Choroid plexus epithelial cell (primary cell): ENCODE results near the gene UCKL1.
A peak's percentile ranks its signal among the peaks of the same experiment; 100 is the strongest.

Experiments used
- DNase-seq: peaks from one replicate; pipeline ENCODE4 v3.0.0-alpha.2; 2010; ENCODE audit warnings: low read depth
- H3K4me3 ChIP-seq: 2 replicates; pipeline ENCODE4 v1.5.1; 2011; ENCODE audit warnings: low read depth, mild to moderate bottlenecking, control low read depth, low read length, moderate library complexity
- CTCF ChIP-seq: conservative IDR thresholded peaks from 2 replicates; pipeline ENCODE4 v1.5.1; 2011; ENCODE audit warnings: low read depth, mild to moderate bottlenecking, control low read depth, inconsistent platforms, low read length, moderate library complexity

UCKL1 gene

GRCh38 chr20:63955827-63956663, at the start of gene UCKL1:
Gene UCKL1 (minus strand): TSS chr20:63956416. CDS start chr20:63956372, 44 bp downstream.
- peak; percentile 94 for DNase-seq
- no peak for TF ChIP-seq CTCF
- H3K4me3 ChIP-seq: peak within 1 kb of the TSS; percentile 93

- peak; percentile 52 for DNase-seq
- no peak for TF ChIP-seq CTCF
- H3K4me3 ChIP-seq: no peak overlapping the region
These were observed 49.2 kb upstream of the UCKL1 start for GRCh38 chr20:64005394-64005793.

- TF ChIP-seq CTCF: no peak
- H3K4me3 ChIP-seq: no peak overlapping the region
- no peak for DNase-seq
These were observed 47.9 kb upstream of the UCKL1 start for GRCh38 chr20:64003960-64004725.

GRCh38 chr20:64001607-64002011, 45.4 kb upstream of the UCKL1 start:
- TF ChIP-seq CTCF: no peak
- no peak for DNase-seq

GRCh38 chr20:64000906-64001305, 44.7 kb upstream of the UCKL1 start:
- no peak overlapping the region for H3K4me3 ChIP-seq
- DNase-seq: no peak
- no peak for TF ChIP-seq CTCF

More at GRCh38 chr20:64001607-64002011, 45.4 kb upstream of the UCKL1 start:
- no peak overlapping the region for H3K4me3 ChIP-seq

GRCh38 chr20:63982937-63983336, 26.7 kb upstream of the UCKL1 start:
- DNase-seq: no peak

More at GRCh38 chr20:63982937-63983336, 26.7 kb upstream of the UCKL1 start:
- TF ChIP-seq CTCF: no peak
- H3K4me3 ChIP-seq: no peak overlapping the region
